GM21447 (cell line): ENCODE data around the gene ARHGAP27.

Source experiments
- ATAC-seq: cut with Tn5 transposase; IDR thresholded peaks from one replicate; pipeline ENCODE4 v1.9.1; 2021; ENCODE audit not compliant: unreplicated experiment

ARHGAP27 gene

GRCh38 chr17:45430738-45431530 lies 1.7 kb downstream of the ARHGAP27 start:
- peak; percentile 27 for ATAC-seq

GRCh38 chr17:45430006-45430737 lies 2.5 kb downstream of the ARHGAP27 start:
- ATAC-seq = no peak

- ATAC-seq = no peak
Measured at GRCh38 chr17:45429339-45430005, 3.2 kb downstream of the ARHGAP27 start.

GRCh38 chr17:45428931-45429338 lies 3.7 kb downstream of the ARHGAP27 start:
- ATAC-seq = no peak

- no peak for ATAC-seq
Measured at GRCh38 chr17:45428050-45428617, 4.5 kb downstream of the ARHGAP27 start.

GRCh38 chr17:45427181-45427835 lies 5.4 kb downstream of the ARHGAP27 start:
- ATAC-seq = no peak

- no peak for ATAC-seq
Measured at GRCh38 chr17:45426561-45426960, 6.1 kb downstream of the ARHGAP27 start.

- no peak for ATAC-seq
Measured at GRCh38 chr17:45425984-45426413, 6.7 kb downstream of the ARHGAP27 start.

- ATAC-seq = no peak
Measured at GRCh38 chr17:45425125-45425983, 7.3 kb downstream of the ARHGAP27 start.

- ATAC-seq = no peak
Measured at GRCh38 chr17:45424769-45425124, 7.9 kb downstream of the ARHGAP27 start.

GRCh38 chr17:45423975-45424335 lies 8.7 kb downstream of the ARHGAP27 start:
- ATAC-seq = no peak

- no peak for ATAC-seq
Measured at GRCh38 chr17:45423304-45423974, 9.2 kb downstream of the ARHGAP27 start.

- ATAC-seq = no peak
Measured at GRCh38 chr17:45414990-45415881, 17.4 kb downstream of the ARHGAP27 start.

- no peak for ATAC-seq
Measured at GRCh38 chr17:45413498-45413923, 19.2 kb downstream of the ARHGAP27 start.

- ATAC-seq = no peak
Measured at GRCh38 chr17:45411348-45412105, 21.1 kb downstream of the ARHGAP27 start.

GRCh38 chr17:45410144-45411091 lies 22.3 kb downstream of the ARHGAP27 start:
- no peak for ATAC-seq

- no peak for ATAC-seq
Measured at GRCh38 chr17:45409659-45410076, 23.0 kb downstream of the ARHGAP27 start.
